Transverse colon (tissue), 4 donors: ENCODE measurements around the gene EHMT1. TPM values are rescaled to one million over a fixed set of nuclear protein-coding genes. Genes with fewer than 3 reads are reported as not detected.

Experiments
- DNase-seq: peaks from one replicate; pipeline ENCODE4 v3.0.0-alpha.2; 2019
- H3K27ac ChIP-seq, 4 donors: fragments of 200-600 bp; sonication (generic); 2 replicates each; pipeline ENCODE4 v1.5.1; 2016 to 2018; ENCODE audit warnings: inconsistent platforms in 4 of 4
- H3K27me3 ChIP-seq: fragments of 200-600 bp; sonication (generic); 2 replicates; pipeline ENCODE4 v1.5.1; 2017; ENCODE audit warnings: inconsistent platforms
- H3K36me3 ChIP-seq, 4 donors: fragments of 200-600 bp; sonication (generic); 2 replicates each; pipeline ENCODE4 v1.5.1; 2017 to 2019; ENCODE audit warnings: inconsistent platforms in 4 of 4
- H3K4me1 ChIP-seq, 4 donors: fragments of 200-600 bp; sonication (generic); 2 replicates each; pipeline ENCODE4 v1.5.1; 2017 to 2020; ENCODE audit warnings: inconsistent platforms in 4 of 4
- H3K4me3 ChIP-seq, 4 donors: fragments of 200-600 bp; sonication (generic); 1 replicate in 1 of 4; 2 replicates in 3 of 4; pipeline versions ENCODE4 v1.5.1 to v1.6.1; 2017 to 2019; ENCODE audit warnings: inconsistent platforms in 4 of 4
- H3K9me3 ChIP-seq, 2 donors: fragments of 200-600 bp; sonication (generic); 2 replicates each; pipeline ENCODE4 v1.5.1; 2017 to 2019; ENCODE audit warnings: inconsistent platforms in 2 of 2
- EP300 ChIP-seq: sonication (generic); formaldehyde crosslinking; IDR thresholded peaks from one replicate; pipeline ENCODE4 v1.6.1; 2017; ENCODE audit warnings: antibody characterized with exemption, low read depth
- POLR2A ChIP-seq: fragments of 450-650 bp; IDR thresholded peaks from one replicate; pipeline ENCODE4 v1.6.1; 2016; ENCODE audit warnings: antibody characterized with exemption, mild to moderate bottlenecking, moderate library complexity
- POLR2AphosphoS5 ChIP-seq, 3 donors: sonication (generic); formaldehyde crosslinking; IDR thresholded peaks; one replicate each; pipeline ENCODE4 v1.6.1; 2016; ENCODE audit warnings: antibody characterized with exemption in 3 of 3
- WGBS, 2 donors: methylation state at CpG; one replicate each; pipeline ENCODE4 v1.1.5; 2018; ENCODE audit warnings: low coverage in 1 of 2; 5-methylcytosine and 5-hydroxymethylcytosine counted together
- in situ Hi-C, 4 donors: fragments of 200-750 bp; cut with MboI; loops; one replicate each; pipeline versions ENCODE4 v1.15.0 to v1.15.1; 2017; ENCODE audit warnings: low sequenced_read_pairs in 3 of 4, low pct_ligation_motif_present in 1 of 4, low pct_unique_long_range_greater_than_20kb in 1 of 4
- intact Hi-C: fragments of 100-400 bp; cut with DNase I; formaldehyde crosslinking; loops from one replicate; pipeline ENCODE4 v1.15.1; 2023; ENCODE audit warnings: low total_unique reads
- total RNA-seq, 4 donors: library from RNA; depleted of rRNA; stranded (reverse); fragments of >200 nt; gene quantifications; one replicate each; pipeline ENCODE4 v1.1.0, GENCODE V29; 2016
- TF ChIP-seq, protein P1 (sequence below), 5 experiments: fragments of 200-600 bp in 3 of 5; fragments of 450-650 bp in 2 of 5; sonication (generic) in 3 of 5; IDR thresholded peaks; 1 replicate in 2 of 5; 2 replicates in 3 of 5; pipeline ENCODE4 v1.5.1; 2016 to 2017; ENCODE audit warnings: antibody characterized with exemption in 5 of 5, inconsistent platforms in 3 of 5, mild to moderate bottlenecking in 2 of 5, moderate library complexity in 1 of 5

EHMT1 gene
- total RNA-seq, 4 donors from 2014 or later = 93.8 to 184 (median 139) TPM

DNA sequence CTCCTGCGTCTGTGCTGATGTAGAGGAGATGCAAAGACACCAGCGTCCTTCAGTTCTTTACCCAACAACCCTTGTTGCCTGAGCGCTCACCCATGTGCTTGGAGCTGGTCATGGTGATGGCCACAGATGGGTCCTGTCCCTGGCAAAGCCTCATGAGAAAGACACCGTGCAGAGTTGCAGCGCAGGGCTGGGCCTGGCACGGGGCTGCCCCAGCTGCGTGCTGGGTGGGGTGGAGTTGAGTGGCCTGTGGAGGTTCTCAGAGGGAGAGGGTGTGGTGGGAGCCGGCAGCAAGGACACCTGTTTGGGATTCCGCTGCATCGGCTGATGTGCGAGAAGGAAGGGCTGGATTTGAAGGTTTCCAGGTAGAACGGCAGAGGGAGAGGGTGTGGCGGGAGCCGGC is 133.6 kb downstream of the EHMT1 start:
- Histone ChIP-seq H3K27me3 (no peaks in the 10 kb centered on the region), H3K9me3 (no peaks in the 10 kb centered on the region), H3K36me3 (peaks cover 0 to 37% (median 4%) of the 10 kb centered on the region in 4 donors), H3K27ac (no peak overlapping the region), H3K4me1 (no peaks in the 10 kb centered on the region), H3K4me3 (no peak overlapping the region)
- WGBS, 2 donors = 96% methylated on average over 5 to 14 of the region's 14 CpGs
- intact Hi-C loops = no loop called here
- TF ChIP-seq, protein P1, sequence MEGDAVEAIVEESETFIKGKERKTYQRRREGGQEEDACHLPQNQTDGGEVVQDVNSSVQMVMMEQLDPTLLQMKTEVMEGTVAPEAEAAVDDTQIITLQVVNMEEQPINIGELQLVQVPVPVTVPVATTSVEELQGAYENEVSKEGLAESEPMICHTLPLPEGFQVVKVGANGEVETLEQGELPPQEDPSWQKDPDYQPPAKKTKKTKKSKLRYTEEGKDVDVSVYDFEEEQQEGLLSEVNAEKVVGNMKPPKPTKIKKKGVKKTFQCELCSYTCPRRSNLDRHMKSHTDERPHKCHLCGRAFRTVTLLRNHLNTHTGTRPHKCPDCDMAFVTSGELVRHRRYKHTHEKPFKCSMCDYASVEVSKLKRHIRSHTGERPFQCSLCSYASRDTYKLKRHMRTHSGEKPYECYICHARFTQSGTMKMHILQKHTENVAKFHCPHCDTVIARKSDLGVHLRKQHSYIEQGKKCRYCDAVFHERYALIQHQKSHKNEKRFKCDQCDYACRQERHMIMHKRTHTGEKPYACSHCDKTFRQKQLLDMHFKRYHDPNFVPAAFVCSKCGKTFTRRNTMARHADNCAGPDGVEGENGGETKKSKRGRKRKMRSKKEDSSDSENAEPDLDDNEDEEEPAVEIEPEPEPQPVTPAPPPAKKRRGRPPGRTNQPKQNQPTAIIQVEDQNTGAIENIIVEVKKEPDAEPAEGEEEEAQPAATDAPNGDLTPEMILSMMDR (IDR thresholded peaks at IDR 0.05) = no peak
- TF ChIP-seq EP300 = no peak
- no peak for TF ChIP-seq POLR2AphosphoS5 (IDR thresholded peaks at IDR 0.05)
- TF ChIP-seq POLR2A = no peak
- no peak for DNase-seq
- in situ Hi-C loops = no loop called here

DNA sequence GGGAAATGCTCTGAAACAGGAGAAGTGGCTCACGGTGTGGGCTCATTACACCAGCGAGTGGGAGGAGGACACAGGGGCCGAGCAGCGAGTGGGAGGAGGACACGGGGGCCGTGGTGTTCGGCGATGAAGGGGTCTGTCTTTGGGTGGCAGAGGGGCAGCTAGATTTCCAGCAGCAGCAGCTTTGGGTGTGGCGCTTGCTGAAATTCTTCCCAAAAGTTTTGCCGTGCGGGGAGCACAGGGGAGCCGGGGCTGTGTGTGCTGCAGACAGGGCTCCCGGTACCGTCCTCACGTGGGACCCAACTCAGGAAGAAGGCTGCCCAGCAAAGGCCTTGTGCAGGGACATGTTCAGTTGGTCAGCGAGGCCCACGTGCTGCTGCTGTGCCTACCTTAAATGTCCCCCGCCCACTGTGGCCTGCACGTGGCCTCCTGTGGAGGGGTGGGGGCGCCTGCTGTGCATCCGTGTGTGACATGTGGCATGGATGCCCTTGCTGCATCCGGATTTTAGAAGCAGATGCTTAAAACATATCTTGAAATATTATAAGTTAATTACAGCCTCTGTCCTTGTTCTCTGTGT is 134.5 kb downstream of the EHMT1 start:
- intact Hi-C loops (no loop called here), in situ Hi-C loops (no loop called here)
- Histone ChIP-seq H3K27ac (no peak overlapping the region), H3K4me3 (no peak overlapping the region), H3K36me3 (peaks cover 0 to 41% (median 8%) of the 10 kb centered on the region in 4 donors), H3K27me3 (no peaks in the 10 kb centered on the region), H3K9me3 (no peaks in the 10 kb centered on the region), H3K4me1 (no peaks in the 10 kb centered on the region)
- TF ChIP-seq EP300 (no peak), POLR2A (no peak), POLR2AphosphoS5 (IDR thresholded peaks at IDR 0.05) (no peak)
- TF ChIP-seq, protein P1 (IDR thresholded peaks at IDR 0.05) = no peak
- WGBS, 2 donors = 95 to 97% methylated on average over 12 to 22 of the region's 22 CpGs
- no peak for DNase-seq

GRCh38 chr9:137755261-137755927 is 136.6 kb downstream of the EHMT1 start:
- peaks cover 0 to 44% (median 9%) of the 10 kb centered on the region in 4 donors for H3K36me3 ChIP-seq
- H3K9me3 ChIP-seq = no peaks in the 10 kb centered on the region
- in situ Hi-C loops (no loop called here), intact Hi-C loops (no loop called here)
- H3K27me3 ChIP-seq = no peaks in the 10 kb centered on the region
- H3K4me3 ChIP-seq = no peak overlapping the region
- H3K27ac ChIP-seq = no peak overlapping the region
- 94 to 98% methylated on average over 3 to 7 of the region's 7 CpGs for WGBS, 2 donors
- no peak for DNase-seq
- H3K4me1 ChIP-seq = no peaks in the 10 kb centered on the region
- TF ChIP-seq EP300 (no peak), POLR2AphosphoS5 (IDR thresholded peaks at IDR 0.05) (no peak), POLR2A (no peak)
- TF ChIP-seq, protein P1 (IDR thresholded peaks at IDR 0.05) = no peak

GRCh38 chr9:137756045-137756744 is 137.4 kb downstream of the EHMT1 start:
- no peak overlapping the region for H3K27ac ChIP-seq
- H3K36me3 ChIP-seq = peaks cover 0 to 44% (median 9%) of the 10 kb centered on the region in 4 donors
- intact Hi-C loops (no loop called here), in situ Hi-C loops (no loop called here)
- no peaks in the 10 kb centered on the region for H3K27me3 ChIP-seq
- TF ChIP-seq, protein P1 (IDR thresholded peaks at IDR 0.05) = no peak
- TF ChIP-seq POLR2AphosphoS5 (IDR thresholded peaks at IDR 0.05) = no peak
- 87 to 96% methylated on average over 6 to 13 of the region's 13 CpGs for WGBS, 2 donors
- H3K4me3 ChIP-seq = no peak overlapping the region
- H3K9me3 ChIP-seq = no peaks in the 10 kb centered on the region
- H3K4me1 ChIP-seq = no peaks in the 10 kb centered on the region
- no peak for DNase-seq
